HEK293 (cell line): ENCODE results near the gene TNXB.

Experiments used
- CTCF ChIA-PET: fragments of 350-600 bp; formaldehyde crosslinking; extraction: SDS; loops from one replicate; lab custom pipeline; 2021; ENCODE audit warnings: antibody characterized with exemption; lab: Yijun Ruan, JAX
- POLR2A ChIA-PET: fragments of 300-600 bp; formaldehyde crosslinking; extraction: SDS; loops from one replicate; lab custom pipeline; 2020; ENCODE audit warnings: antibody characterized with exemption, inconsistent platforms; lab: Yijun Ruan, JAX
- H3K27ac ChIP-seq: fragments of 200-500 bp; sonication (Bioruptor generic); 2 replicates; pipeline ENCODE4 v1.5.1; 2014; ENCODE audit warnings: low read depth, low read length, control low read depth, inconsistent platforms; ENCODE audit errors: extremely low read depth
- H3K36me3 ChIP-seq, 2 experiments: fragments of 200-500 bp in 1 of 2; sonication (Bioruptor generic) in 1 of 2; 1 replicate in 1 of 2; 2 replicates in 1 of 2; pipeline ENCODE4 v1.5.1; 2014 to 2017; ENCODE audit warnings: inconsistent platforms in 2 of 2, low read length in 2 of 2; ENCODE audit not compliant: control insufficient read depth in 2 of 2, insufficient read depth in 1 of 2
- H3K4me1 ChIP-seq: fragments of 200-500 bp; sonication (Bioruptor generic); 2 replicates; pipeline ENCODE4 v1.5.1; 2014; ENCODE audit warnings: mild to moderate bottlenecking, low read length, inconsistent platforms; ENCODE audit not compliant: control insufficient read depth, insufficient read depth
- H3K4me3 ChIP-seq: 2 replicates; pipeline ENCODE4 v1.5.1; 2011; ENCODE audit warnings: low read depth, mild to moderate bottlenecking, control low read depth, low read length, moderate library complexity
- H3K9me3 ChIP-seq: fragments of 200-500 bp; sonication (Bioruptor generic); 2 replicates; pipeline ENCODE4 v1.5.1; 2014; ENCODE audit warnings: low read depth, low read length, inconsistent platforms; ENCODE audit not compliant: control insufficient read depth, insufficient read depth
- GLI4 ChIP-seq: fragments of 450-650 bp; formaldehyde crosslinking; IDR thresholded peaks from 2 replicates; pipeline ENCODE4 v1.5.1; 2016; ENCODE audit warnings: missing biosample characterization, missing genetic modification characterization
- MYNN ChIP-seq: fragments of 450-650 bp; formaldehyde crosslinking; IDR thresholded peaks from 2 replicates; pipeline ENCODE4 v1.5.1; 2016; ENCODE audit warnings: missing biosample characterization, missing genetic modification characterization, borderline replicate concordance
- ZBTB8A ChIP-seq: fragments of 450-650 bp; formaldehyde crosslinking; IDR thresholded peaks from 2 replicates; pipeline ENCODE4 v1.5.1; 2016; ENCODE audit warnings: missing biosample characterization, missing genetic modification characterization
- ZFHX2 ChIP-seq: fragments of 450-650 bp; formaldehyde crosslinking; conservative IDR thresholded peaks from 2 replicates; pipeline ENCODE4 v1.5.1; 2016; ENCODE audit warnings: missing biosample characterization, missing genetic modification characterization
- ZNF132 ChIP-seq: fragments of 450-650 bp; formaldehyde crosslinking; IDR thresholded peaks from 2 replicates; pipeline ENCODE4 v1.5.1; 2017; ENCODE audit warnings: missing biosample characterization, missing genetic modification characterization, borderline replicate concordance
- ZNF138 ChIP-seq: fragments of 450-650 bp; formaldehyde crosslinking; IDR thresholded peaks from 2 replicates; pipeline ENCODE4 v1.5.1; 2016; ENCODE audit warnings: missing biosample characterization, missing genetic modification characterization, borderline replicate concordance
- ZNF174 ChIP-seq: fragments of 450-650 bp; formaldehyde crosslinking; IDR thresholded peaks from 2 replicates; pipeline ENCODE4 v1.5.0; 2017; ENCODE audit warnings: missing biosample characterization, mild to moderate bottlenecking, missing genetic modification characterization
- ZNF214 ChIP-seq: fragments of 450-650 bp; formaldehyde crosslinking; IDR thresholded peaks from 2 replicates; pipeline ENCODE4 v1.5.1; 2017; ENCODE audit warnings: missing biosample characterization, mild to moderate bottlenecking, missing genetic modification characterization, borderline replicate concordance
- ZNF26 ChIP-seq: fragments of 450-650 bp; formaldehyde crosslinking; IDR thresholded peaks from 2 replicates; pipeline ENCODE4 v1.5.1; 2016; ENCODE audit warnings: missing biosample characterization, missing genetic modification characterization
- ZNF416 ChIP-seq: fragments of 450-650 bp; formaldehyde crosslinking; IDR thresholded peaks from 2 replicates; pipeline ENCODE4 v1.5.1; 2016; ENCODE audit warnings: missing biosample characterization, missing genetic modification characterization
- ZNF514 ChIP-seq: fragments of 450-650 bp; formaldehyde crosslinking; IDR thresholded peaks from 2 replicates; pipeline ENCODE4 v1.5.1; 2016; ENCODE audit warnings: missing biosample characterization, missing genetic modification characterization
- ZNF596 ChIP-seq: fragments of 450-650 bp; IDR thresholded peaks from 2 replicates; pipeline ENCODE4 v1.5.0; 2018; ENCODE audit warnings: missing biosample characterization, mild to moderate bottlenecking, missing genetic modification characterization, moderate library complexity
- ZSCAN4 ChIP-seq: fragments of 450-650 bp; formaldehyde crosslinking; IDR thresholded peaks from 2 replicates; pipeline ENCODE4 v1.5.1; 2017; ENCODE audit warnings: missing biosample characterization, missing genetic modification characterization
- ZSCAN5A ChIP-seq: fragments of 450-650 bp; formaldehyde crosslinking; IDR thresholded peaks from 2 replicates; pipeline ENCODE4 v1.5.1; 2016; ENCODE audit warnings: missing biosample characterization, missing genetic modification characterization

The TNXB gene

GRCh38 chr6:32060966-32061655, 48.0 kb downstream of the TNXB start:
- ChIA-PET CTCF (interaction anchor here (0.7 to 1.0 kb wide), 4 partner anchors 10 to 893 kb away, joined by 3 to 4 read pairs (median 3); no protein-coding TSS in a partner anchor), POLR2A (no interaction called here)
- no peak for TF ChIP-seq GLI4 (tag by site-specific recombination)
- TF ChIP-seq ZFHX2 (tag by site-specific recombination): 0 out of 2 replicates have a peak, but pooled peaks have one; percentile 8
- no peaks in the 10 kb centered on the region for H3K36me3 ChIP-seq
- no peak overlapping the region for H3K4me3 ChIP-seq
- H3K27ac ChIP-seq: no peak overlapping the region
- H3K9me3 ChIP-seq: no peaks in the 10 kb centered on the region
- no peaks in the 10 kb centered on the region for H3K4me1 ChIP-seq

GRCh38 chr6:32058511-32058963, 50.6 kb downstream of the TNXB start:
- H3K4me1 ChIP-seq: no peaks in the 10 kb centered on the region
- ChIA-PET POLR2A (no interaction called here), CTCF (interaction anchor here (0.6 to 0.7 kb wide), 4 partner anchors 13 to 66 kb away, joined by 3 read pairs; no protein-coding TSS in a partner anchor)
- H3K4me3 ChIP-seq: no peak overlapping the region
- H3K36me3 ChIP-seq: no peaks in the 10 kb centered on the region
- H3K9me3 ChIP-seq: no peaks in the 10 kb centered on the region
- TF ChIP-seq ZBTB8A (tag by site-specific recombination): no peak
- no peak for TF ChIP-seq MYNN (tag by site-specific recombination)
- no peak for TF ChIP-seq ZNF132 (tag by site-specific recombination)
- TF ChIP-seq ZSCAN4 (tag by site-specific recombination): no peak
- TF ChIP-seq ZSCAN5A (tag by site-specific recombination): no peak
- no peak for TF ChIP-seq ZNF214 (tag by site-specific recombination)
- TF ChIP-seq ZNF514 (tag by site-specific recombination): no peak
- no peak for TF ChIP-seq ZNF138 (tag by site-specific recombination)
- TF ChIP-seq ZNF174 (tag by site-specific recombination): no peak
- TF ChIP-seq, all 188 proteins: peak for 0
- H3K27ac ChIP-seq: no peak overlapping the region

- Histone ChIP-seq H3K9me3 (no peaks in the 10 kb centered on the region), H3K4me1 (no peaks in the 10 kb centered on the region), H3K36me3 (no peaks in the 10 kb centered on the region), H3K4me3 (no peak overlapping the region), H3K27ac (no peak overlapping the region)
- ChIA-PET CTCF (interaction anchor here (0.6 to 0.7 kb wide), 5 partner anchors 12 to 67 kb away, joined by 3 to 4 read pairs (median 3); no protein-coding TSS in a partner anchor), POLR2A (no interaction called here)
- TF ChIP-seq ZNF416 (tag by site-specific recombination) (no peak), ZSCAN5A (tag by site-specific recombination) (no peak), ZNF26 (tag by site-specific recombination) (no peak), ZNF596 (tag by site-specific recombination) (no peak)
These were observed 51.2 kb downstream of the TNXB start for GRCh38 chr6:32057966-32058365.
